ENCODE data around the gene IFITM2. TPM values are rescaled to one million over a fixed set of nuclear protein-coding genes. Genes with fewer than 3 reads are reported as not detected.

The IFITM2 gene
- total RNA-seq, 1 donor from 2014 or later, result 780 TPM

DNA sequence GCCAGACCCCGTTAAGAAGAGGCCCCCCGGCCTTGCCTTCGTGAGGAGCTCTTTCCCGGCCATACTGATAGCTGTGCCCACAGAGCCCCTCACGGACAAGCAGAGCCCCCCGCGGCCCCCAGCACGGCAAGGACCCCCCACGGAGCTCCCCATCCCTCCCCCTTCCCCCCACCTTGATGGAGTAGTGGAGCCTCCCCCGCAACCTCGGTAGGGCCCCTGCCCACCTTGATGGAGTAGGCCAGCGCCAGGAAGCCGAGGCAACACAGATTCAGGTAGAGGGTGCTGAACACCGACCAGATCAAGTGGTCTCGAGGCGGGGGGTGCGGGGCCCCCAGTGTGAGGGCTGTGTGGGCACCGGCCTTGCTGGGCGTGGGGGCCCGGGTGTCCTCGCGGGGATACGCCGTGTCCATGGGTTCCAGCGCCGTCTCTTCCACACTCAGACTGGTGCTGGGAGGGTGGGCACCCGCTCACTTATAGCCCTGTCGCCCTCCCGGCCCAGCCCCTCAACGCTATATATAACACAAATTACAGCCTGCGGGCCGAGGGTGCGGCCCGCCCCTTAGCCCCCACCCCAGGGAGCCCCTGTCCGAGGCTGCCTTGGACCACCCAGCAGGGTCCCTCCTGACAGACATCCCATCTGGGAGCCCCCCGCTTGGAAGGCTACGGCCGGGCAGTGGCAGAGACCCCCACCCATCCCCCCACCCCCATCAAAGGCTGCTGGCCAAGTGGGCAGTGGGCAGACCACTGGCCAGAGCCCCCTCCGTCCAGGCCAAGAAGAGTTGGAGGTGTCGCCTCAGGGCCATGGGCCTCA lies 8.3 kb upstream of the IFITM2 start, which contains the start of gene IFITM5:
Gene IFITM5 (minus strand): TSS at position 446 of the 811 bp plus-strand sequence. CDS start 36 bp downstream, at position 410.
- H3K36me3 ChIP-seq, result no peaks in the 10 kb centered on the region
- peaks cover 8% of the 10 kb centered on the region for H3K27me3 ChIP-seq
- H3K4me1 ChIP-seq, result peaks cover 31% of the 10 kb centered on the region
- DNase-seq (ENCODE audit: extremely low spot score in 2 of 2), result no peak
- H3K27ac ChIP-seq, result no peak within 1 kb of the TSS
- TF ChIP-seq, protein P1, sequence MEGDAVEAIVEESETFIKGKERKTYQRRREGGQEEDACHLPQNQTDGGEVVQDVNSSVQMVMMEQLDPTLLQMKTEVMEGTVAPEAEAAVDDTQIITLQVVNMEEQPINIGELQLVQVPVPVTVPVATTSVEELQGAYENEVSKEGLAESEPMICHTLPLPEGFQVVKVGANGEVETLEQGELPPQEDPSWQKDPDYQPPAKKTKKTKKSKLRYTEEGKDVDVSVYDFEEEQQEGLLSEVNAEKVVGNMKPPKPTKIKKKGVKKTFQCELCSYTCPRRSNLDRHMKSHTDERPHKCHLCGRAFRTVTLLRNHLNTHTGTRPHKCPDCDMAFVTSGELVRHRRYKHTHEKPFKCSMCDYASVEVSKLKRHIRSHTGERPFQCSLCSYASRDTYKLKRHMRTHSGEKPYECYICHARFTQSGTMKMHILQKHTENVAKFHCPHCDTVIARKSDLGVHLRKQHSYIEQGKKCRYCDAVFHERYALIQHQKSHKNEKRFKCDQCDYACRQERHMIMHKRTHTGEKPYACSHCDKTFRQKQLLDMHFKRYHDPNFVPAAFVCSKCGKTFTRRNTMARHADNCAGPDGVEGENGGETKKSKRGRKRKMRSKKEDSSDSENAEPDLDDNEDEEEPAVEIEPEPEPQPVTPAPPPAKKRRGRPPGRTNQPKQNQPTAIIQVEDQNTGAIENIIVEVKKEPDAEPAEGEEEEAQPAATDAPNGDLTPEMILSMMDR (IDR thresholded peaks at IDR 0.05), result no peak
- no peak for TF ChIP-seq POLR2A (IDR thresholded peaks at IDR 0.05)
- TF ChIP-seq POLR2AphosphoS5 (IDR thresholded peaks at IDR 0.05; ENCODE audit: insufficient read depth in 1 of 2, low read depth in 1 of 2), result no peak
- no peak within 1 kb of the TSS for H3K4me3 ChIP-seq
- intact Hi-C loops (cut with DNase I), result no loop called here
- no peaks in the 10 kb centered on the region for H3K9me3 ChIP-seq

DNA sequence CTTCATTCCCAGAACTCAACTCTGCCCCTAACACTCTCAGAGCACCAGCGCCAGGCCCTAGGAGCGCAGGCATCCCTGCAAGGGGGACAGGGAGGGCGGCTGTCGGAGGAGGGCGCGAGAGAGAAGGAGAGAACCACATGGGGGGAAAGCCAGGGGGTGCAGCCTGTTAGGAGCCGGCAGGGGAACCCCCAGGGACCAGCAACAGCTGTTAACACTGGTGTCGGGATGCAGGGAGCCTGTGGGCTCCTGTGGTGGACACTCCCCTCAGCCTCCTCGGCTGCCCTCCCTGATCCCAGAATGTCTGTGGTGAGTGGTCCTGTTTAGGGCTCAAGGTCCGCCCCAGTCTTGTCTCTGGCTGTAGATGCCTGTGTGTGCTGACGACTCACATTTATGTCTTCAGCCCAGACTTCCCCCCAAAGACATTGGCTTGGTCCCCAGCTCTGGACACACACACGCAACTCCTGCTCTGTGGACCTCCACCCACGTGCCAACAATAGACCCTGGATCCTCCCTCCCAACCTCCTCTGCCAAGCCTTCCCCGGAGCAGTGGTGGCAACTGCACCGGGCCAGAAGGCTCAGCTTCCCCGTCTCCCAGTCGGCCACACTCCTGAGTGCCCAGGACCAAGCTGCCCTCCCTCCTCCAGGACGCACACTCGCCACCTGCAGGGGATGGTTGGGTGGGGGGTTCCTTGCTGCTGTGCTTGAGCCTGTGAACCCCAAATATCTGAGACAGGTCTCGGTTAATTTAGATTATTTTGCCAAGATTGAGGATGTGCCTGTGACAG lies 7.5 kb upstream of the IFITM2 start:
- H3K4me1 ChIP-seq, result peaks cover 31% of the 10 kb centered on the region
- intact Hi-C loops (cut with DNase I), result no loop called here
- H3K27me3 ChIP-seq, result peaks cover 8% of the 10 kb centered on the region
- no peaks in the 10 kb centered on the region for H3K36me3 ChIP-seq
- H3K4me3 ChIP-seq, result no peak overlapping the region
- no peak for DNase-seq (ENCODE audit: extremely low spot score in 2 of 2)
- no peak overlapping the region for H3K27ac ChIP-seq
- H3K9me3 ChIP-seq, result no peaks in the 10 kb centered on the region
- TF ChIP-seq POLR2A (IDR thresholded peaks at IDR 0.05) (no peak), POLR2AphosphoS5 (IDR thresholded peaks at IDR 0.05; ENCODE audit: insufficient read depth in 1 of 2, low read depth in 1 of 2) (no peak)
- TF ChIP-seq, protein P1 (IDR thresholded peaks at IDR 0.05), result no peak

DNA sequence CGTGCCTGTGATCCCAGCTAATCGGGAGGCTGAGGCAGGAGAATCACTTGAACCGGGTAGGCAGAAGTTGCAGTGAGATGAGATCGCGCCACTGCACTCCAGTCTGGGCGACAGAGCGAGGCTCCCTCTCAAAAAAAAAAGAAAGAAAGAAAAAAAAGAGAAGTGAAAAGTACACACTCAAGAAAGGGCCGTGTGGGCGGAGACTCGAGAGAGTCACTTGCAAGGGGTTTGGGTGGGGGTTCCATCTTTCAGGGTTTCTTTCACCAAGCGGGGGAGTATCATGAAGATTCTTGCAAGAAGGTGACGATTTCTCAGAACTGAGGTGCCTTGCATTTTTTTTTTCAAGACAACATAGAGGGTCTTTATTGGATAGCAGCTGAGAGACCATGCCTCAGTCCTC lies 4.3 kb upstream of the IFITM2 start:
- DNase-seq (ENCODE audit: extremely low spot score in 2 of 2), result no peak
- no peaks in the 10 kb centered on the region for H3K36me3 ChIP-seq
- TF ChIP-seq POLR2A (IDR thresholded peaks at IDR 0.05), result no peak
- no peak for TF ChIP-seq POLR2AphosphoS5 (IDR thresholded peaks at IDR 0.05; ENCODE audit: insufficient read depth in 1 of 2, low read depth in 1 of 2)
- no peak overlapping the region for H3K27ac ChIP-seq
- H3K4me3 ChIP-seq, result no peak overlapping the region
- H3K27me3 ChIP-seq, result peaks cover 8% of the 10 kb centered on the region
- intact Hi-C loops (cut with DNase I), result no loop called here
- H3K9me3 ChIP-seq, result no peaks in the 10 kb centered on the region
- H3K4me1 ChIP-seq, result peaks cover 23% of the 10 kb centered on the region

DNA sequence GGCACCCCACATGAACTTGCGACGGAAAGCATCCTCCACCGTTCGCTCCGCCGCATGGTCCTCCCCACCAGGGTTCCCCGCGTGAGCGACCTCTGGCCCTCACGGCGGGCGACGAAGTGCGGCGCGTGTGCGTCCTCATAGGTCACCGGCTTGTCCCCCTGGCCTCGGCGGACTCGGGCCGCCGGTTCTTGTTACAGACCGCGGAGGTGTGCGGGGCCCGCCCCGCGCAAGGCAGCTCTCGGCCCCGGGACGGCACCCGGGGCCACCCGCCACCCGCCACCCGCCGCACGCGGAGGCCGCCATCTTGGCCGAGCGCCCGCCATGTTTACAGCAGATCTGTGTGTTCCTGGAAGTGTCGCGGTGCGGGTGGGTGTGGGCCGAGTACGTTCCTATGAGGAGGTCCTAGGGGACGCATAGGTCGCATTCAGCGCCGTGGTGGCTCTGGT lies 3.5 kb upstream of the IFITM2 start:
- intact Hi-C loops (cut with DNase I), result no loop called here
- peaks cover 21% of the 10 kb centered on the region for H3K4me1 ChIP-seq
- no peak overlapping the region for H3K4me3 ChIP-seq
- H3K9me3 ChIP-seq, result no peaks in the 10 kb centered on the region
- DNase-seq (ENCODE audit: extremely low spot score in 2 of 2), result no peak
- H3K36me3 ChIP-seq, result no peaks in the 10 kb centered on the region
- peaks cover 8% of the 10 kb centered on the region for H3K27me3 ChIP-seq
- TF ChIP-seq, protein P1 (IDR thresholded peaks at IDR 0.05), result no peak
- no peak for TF ChIP-seq POLR2AphosphoS5 (IDR thresholded peaks at IDR 0.05; ENCODE audit: insufficient read depth in 1 of 2, low read depth in 1 of 2)
- TF ChIP-seq POLR2A (IDR thresholded peaks at IDR 0.05), result no peak
- no peak overlapping the region for H3K27ac ChIP-seq
